ENCODE data around the gene MLXIP. TPM values are rescaled to one million over a fixed set of nuclear protein-coding genes. Genes with fewer than 3 reads are reported as not detected.

Gene MLXIP
- total and polyA plus RNA-seq, 12 donors = 13.7 to 98.1 (median 40.1) TPM

- 65 to 78% (median 71%) methylated on average over 8 to 13 of the region's 13 CpGs for WGBS, 4 donors
- Histone ChIP-seq H3K36me3 (replicated peaks in 1 of 2) (peaks cover 0 to 37% of the 10 kb centered on the region in 2 donors), H3K4me1 (replicated peaks in 1 of 2) (peaks cover 0 to 48% of the 10 kb centered on the region in 2 donors), H3K4me3 (no peak overlapping the region), H3K9me3 (replicated peaks in 1 of 3) (no peaks in the 10 kb centered on the region), H3K27ac (no peak overlapping the region), H3K27me3 (no peaks in the 10 kb centered on the region)
- intact Hi-C loops (cut with DNase I) = loop anchor here in 1 of 2 donors (10.0 kb wide), 1 partner anchor 201 kb away; no protein-coding TSS in a partner anchor
- TF ChIP-seq POLR2A (IDR thresholded peaks at IDR 0.05) = no peak
- TF ChIP-seq, protein P1, sequence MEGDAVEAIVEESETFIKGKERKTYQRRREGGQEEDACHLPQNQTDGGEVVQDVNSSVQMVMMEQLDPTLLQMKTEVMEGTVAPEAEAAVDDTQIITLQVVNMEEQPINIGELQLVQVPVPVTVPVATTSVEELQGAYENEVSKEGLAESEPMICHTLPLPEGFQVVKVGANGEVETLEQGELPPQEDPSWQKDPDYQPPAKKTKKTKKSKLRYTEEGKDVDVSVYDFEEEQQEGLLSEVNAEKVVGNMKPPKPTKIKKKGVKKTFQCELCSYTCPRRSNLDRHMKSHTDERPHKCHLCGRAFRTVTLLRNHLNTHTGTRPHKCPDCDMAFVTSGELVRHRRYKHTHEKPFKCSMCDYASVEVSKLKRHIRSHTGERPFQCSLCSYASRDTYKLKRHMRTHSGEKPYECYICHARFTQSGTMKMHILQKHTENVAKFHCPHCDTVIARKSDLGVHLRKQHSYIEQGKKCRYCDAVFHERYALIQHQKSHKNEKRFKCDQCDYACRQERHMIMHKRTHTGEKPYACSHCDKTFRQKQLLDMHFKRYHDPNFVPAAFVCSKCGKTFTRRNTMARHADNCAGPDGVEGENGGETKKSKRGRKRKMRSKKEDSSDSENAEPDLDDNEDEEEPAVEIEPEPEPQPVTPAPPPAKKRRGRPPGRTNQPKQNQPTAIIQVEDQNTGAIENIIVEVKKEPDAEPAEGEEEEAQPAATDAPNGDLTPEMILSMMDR (IDR thresholded peaks at IDR 0.05) = no peak
- DNase-seq = no peak
These were observed 47.1 kb downstream of the MLXIP start for GRCh38 chr12:122125452-122126341.

DNA sequence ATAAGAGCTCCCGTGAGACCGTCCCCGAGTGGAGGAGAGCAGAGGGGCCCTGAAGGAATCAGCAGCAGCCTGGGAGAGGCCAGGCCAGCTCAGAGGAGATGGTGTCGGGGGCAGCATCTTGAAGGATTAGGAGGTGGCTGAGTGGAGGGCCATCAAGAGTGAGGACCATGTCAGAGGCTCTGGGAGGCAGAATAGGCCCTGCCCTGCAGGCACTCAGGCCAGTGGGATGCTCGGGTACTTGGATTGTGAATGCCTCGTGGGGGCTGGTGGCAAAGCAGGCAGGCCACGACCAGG is 47.7 kb downstream of the MLXIP start:
- no peak for DNase-seq
- 72 to 85% (median 82%) methylated on average over 3 to 7 of the region's 7 CpGs for WGBS, 4 donors
- intact Hi-C loops (cut with DNase I) = loop anchor here in 1 of 2 donors (10.0 kb wide), 1 partner anchor 201 kb away; no protein-coding TSS in a partner anchor

DNA sequence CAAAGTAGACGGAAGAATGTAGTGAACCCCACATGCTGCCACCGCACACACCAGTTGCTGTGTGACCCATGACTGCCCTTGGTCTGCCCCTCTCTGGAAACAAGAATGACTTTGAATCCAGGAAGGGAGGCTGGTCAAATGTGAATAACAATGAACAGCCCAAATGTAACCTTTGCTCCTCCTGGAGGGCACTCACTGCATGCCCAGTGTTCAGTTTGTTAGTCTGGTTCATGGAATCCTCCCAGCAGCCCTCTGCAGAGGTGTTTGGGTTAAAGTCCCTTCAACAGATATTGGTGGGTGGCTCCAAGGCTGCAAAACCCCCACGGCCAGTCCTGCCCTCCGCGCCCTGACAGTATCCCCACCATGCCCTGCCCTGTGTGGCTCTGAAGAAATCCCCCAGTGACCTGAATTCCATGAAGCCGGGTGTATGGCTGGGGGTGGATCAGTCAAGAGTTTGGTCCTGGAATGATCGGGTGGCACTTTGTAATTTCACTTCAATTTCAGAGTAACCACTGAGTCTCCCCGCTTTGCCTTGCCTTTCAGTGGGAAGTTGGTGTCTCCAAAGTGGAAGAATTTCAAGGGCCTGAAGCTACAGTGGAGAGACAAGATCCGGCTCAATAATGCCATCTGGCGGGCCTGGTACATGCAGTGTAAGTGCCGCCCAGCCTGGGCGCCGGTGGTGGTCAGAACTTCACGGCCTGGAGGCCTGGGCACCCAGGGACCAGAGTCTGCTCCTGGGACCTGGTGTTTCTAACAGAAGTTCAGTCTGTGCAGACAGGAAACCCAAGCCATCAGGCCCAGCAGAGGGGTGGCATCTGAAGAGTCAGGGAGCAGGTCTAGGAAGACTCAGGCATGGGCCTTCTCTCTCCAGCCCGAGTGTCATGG is 48.4 kb downstream of the MLXIP start:
- intact Hi-C loops (cut with DNase I) = loop anchor here in 1 of 2 donors (10.0 kb wide), 1 partner anchor 202 kb away; no protein-coding TSS in a partner anchor
- Histone ChIP-seq H3K9me3 (replicated peaks in 1 of 3) (no peaks in the 10 kb centered on the region), H3K27ac (peak overlapping the region in 1 of 5 donors; percentile 22), H3K36me3 (replicated peaks in 1 of 2) (peaks cover 0 to 44% of the 10 kb centered on the region in 2 donors), H3K4me3 (no peak overlapping the region), H3K4me1 (replicated peaks in 1 of 2) (peaks cover 0 to 44% of the 10 kb centered on the region in 2 donors), H3K27me3 (no peaks in the 10 kb centered on the region)
- DNase-seq = peak in 5 of 7 donors; percentile 60 to 79 (median 62)
- WGBS, 4 donors = 72 to 79% (median 73%) methylated on average over 10 to 15 of the region's 15 CpGs
- TF ChIP-seq, protein P1 (IDR thresholded peaks at IDR 0.05) = peak in 5 of 6 experiments; percentile 33 to 55 (median 37)
- no peak for TF ChIP-seq POLR2A (IDR thresholded peaks at IDR 0.05)

More for the DNA sequence above, 47.7 kb downstream of the MLXIP start:
- Histone ChIP-seq H3K27ac (no peak overlapping the region), H3K4me3 (no peak overlapping the region), H3K36me3 (replicated peaks in 1 of 2) (peaks cover 0 to 38% of the 10 kb centered on the region in 2 donors), H3K4me1 (replicated peaks in 1 of 2) (peaks cover 0 to 50% of the 10 kb centered on the region in 2 donors), H3K9me3 (replicated peaks in 1 of 3) (no peaks in the 10 kb centered on the region), H3K27me3 (no peaks in the 10 kb centered on the region)
- TF ChIP-seq POLR2A (IDR thresholded peaks at IDR 0.05) = no peak
- TF ChIP-seq, protein P1 (IDR thresholded peaks at IDR 0.05) = no peak

- H3K27ac ChIP-seq = no peak overlapping the region
These were observed 49.3 kb downstream of the MLXIP start for GRCh38 chr12:122127839-122128238.

More at GRCh38 chr12:122127839-122128238, 49.3 kb downstream of the MLXIP start:
- WGBS, 4 donors = 60 to 91% (median 88%) methylated on average over 1 to 13 of the region's 13 CpGs
- Histone ChIP-seq H3K4me3 (no peak overlapping the region), H3K9me3 (replicated peaks in 1 of 3) (no peaks in the 10 kb centered on the region), H3K36me3 (replicated peaks in 1 of 2) (peaks cover 0 to 53% of the 10 kb centered on the region in 2 donors), H3K4me1 (replicated peaks in 1 of 2) (peaks cover 0 to 39% of the 10 kb centered on the region in 2 donors), H3K27me3 (no peaks in the 10 kb centered on the region)
- DNase-seq = no peak
- intact Hi-C loops (cut with DNase I) = loop anchor here in 1 of 2 donors (10.0 kb wide), 1 partner anchor 203 kb away; no protein-coding TSS in a partner anchor
- TF ChIP-seq, protein P1 (IDR thresholded peaks at IDR 0.05) = no peak
- no peak for TF ChIP-seq POLR2A (IDR thresholded peaks at IDR 0.05)
